CD4-positive, alpha-beta T cell (primary cell): ENCODE measurements around the gene XPO5. TPM values are rescaled to one million over a fixed set of nuclear protein-coding genes. Genes with fewer than 3 reads are reported as not detected.

Experiments
- ATAC-seq: fragments of 200-7000 bp; cut with Tn5 transposase; one replicate; pipeline ENCODE4 v1.10.0; 2022; ENCODE audit warnings: mild to moderate bottlenecking; ENCODE audit not compliant: poor library complexity
- CTCF ChIA-PET: fragments of 350-600 bp; sonication (Branson Sonifier 250); formaldehyde crosslinking; loops from one replicate; lab custom pipeline; 2021; ENCODE audit warnings: antibody characterized with exemption, inconsistent platforms; lab: Charles Lee
- POLR2A ChIA-PET: fragments of 350-600 bp; sonication (Branson Sonifier 250); formaldehyde crosslinking; loops from one replicate; lab custom pipeline; 2021; ENCODE audit warnings: antibody characterized with exemption, inconsistent platforms; lab: Charles Lee
- DNase-seq, 14 experiments: peaks; one replicate each; pipeline ENCODE4 v3.0.0-alpha.2; 2013 to 2020; ENCODE audit warnings: mixed read lengths in 2 of 14
- H3K27ac ChIP-seq, 2 donors: one replicate each; pipeline versions ENCODE4 v1.5.1 to v1.7.0; 2013; ENCODE audit warnings: low read length in 2 of 2, low read depth in 1 of 2, mild to moderate bottlenecking in 1 of 2
- H3K27me3 ChIP-seq, 2 experiments: 1 replicate in 1 of 2; 2 replicates in 1 of 2; pipeline versions ENCODE4 v1.6.1 to v1.7.0; 2013; ENCODE audit warnings: low read length in 2 of 2, control low read depth in 1 of 2, mild to moderate bottlenecking in 1 of 2, moderate library complexity in 1 of 2; ENCODE audit not compliant: insufficient read depth in 2 of 2, control insufficient read depth in 1 of 2
- H3K36me3 ChIP-seq: one replicate; pipeline ENCODE4 v1.6.1; 2013; ENCODE audit warnings: low read length, control low read depth; ENCODE audit not compliant: insufficient read depth
- H3K4me1 ChIP-seq: one replicate; pipeline ENCODE4 v1.6.1; 2013; ENCODE audit warnings: low read length, control low read depth; ENCODE audit not compliant: insufficient read depth
- H3K4me3 ChIP-seq: one replicate; pipeline ENCODE4 v1.5.1; 2013; ENCODE audit warnings: mild to moderate bottlenecking, low read length, moderate library complexity
- H3K9me3 ChIP-seq, 2 experiments: 1 replicate in 1 of 2; 2 replicates in 1 of 2; pipeline versions ENCODE4 v1.6.1 to v1.7.0; 2013; ENCODE audit warnings: low read length in 2 of 2, mild to moderate bottlenecking in 2 of 2, control low read depth in 1 of 2, moderate library complexity in 1 of 2; ENCODE audit not compliant: control insufficient read depth in 1 of 2, insufficient read depth in 1 of 2
- H3K27ac Mint-ChIP-seq: one replicate; pipeline ENCODE4 v1.8.0; 2020; ENCODE audit warnings: mixed read lengths
- H3K27me3 Mint-ChIP-seq: one replicate; pipeline ENCODE4 v1.8.0; 2021; ENCODE audit warnings: mixed read lengths
- H3K36me3 Mint-ChIP-seq: one replicate; pipeline ENCODE4 v1.8.0; 2021; ENCODE audit warnings: low read depth, mixed read lengths
- H3K4me1 Mint-ChIP-seq: one replicate; pipeline ENCODE4 v1.8.0; 2021; ENCODE audit warnings: low read depth, mixed read lengths
- H3K4me3 Mint-ChIP-seq: one replicate; pipeline ENCODE4 v1.8.0; 2020; ENCODE audit warnings: mild to moderate bottlenecking, mixed read lengths
- H3K9me3 Mint-ChIP-seq: one replicate; pipeline ENCODE4 v1.8.0; 2020; ENCODE audit warnings: mixed read lengths
- CTCF ChIP-seq: fragments of 200-600 bp; IDR thresholded peaks from one replicate; pipeline ENCODE4 v1.8.0; 2022; ENCODE audit warnings: antibody characterized with exemption, mild to moderate bottlenecking
- intact Hi-C, 2 experiments: fragments of 100-400 bp; cut with DNase I in 1 of 2; cut with micrococcal nuclease in 1 of 2; formaldehyde crosslinking; loops; one replicate each; pipeline versions ENCODE4 v1.15.1 to v1.9.0; 2023 to 2025; cut with DNase I, micrococcal nuclease
- total RNA-seq, 174 experiments: library from RNA in 2 of 174; stranded (reverse) in 2 of 174; gene quantifications; one replicate each; pipeline ENCODE4 v1.2.3 and lab custom pipeline; 2021 to 2026

XPO5 gene
- total RNA-seq, 2 experiments from 2014 or later: 26.8 to 31.2 TPM

- Histone ChIP-seq H3K36me3 (no peaks in the 10 kb centered on the region), H3K4me1 (peaks cover 26% of the 10 kb centered on the region), H3K27ac (no peak overlapping the region), H3K4me3 (no peak overlapping the region), H3K27me3 (no peaks in the 10 kb centered on the region), H3K9me3 (no peaks in the 10 kb centered on the region)
- intact Hi-C loops: loop anchor here in 1 of 2 experiments (5.0 kb wide), 3 partner anchors 42 to 293 kb away; partner anchors contain the start of genes CUL9, POLR1C and YIPF3
- ChIA-PET POLR2A (no interaction called here), CTCF (no interaction called here)
- DNase-seq (no peak), ATAC-seq (no peak)
- Mint-ChIP-seq H3K9me3 (no peaks in the 10 kb centered on the region), H3K27ac (no peak overlapping the region), H3K4me3 (peak overlapping the region; percentile 42), H3K36me3 (peaks cover 4% of the 10 kb centered on the region), H3K4me1 (peaks cover 37% of the 10 kb centered on the region), H3K27me3 (no peaks in the 10 kb centered on the region)
- no peak for TF ChIP-seq CTCF
These were observed 100.3 kb downstream of the XPO5 start for GRCh38 chr6:43475516-43475915.

GRCh38 chr6:43472515-43472914 lies 103.3 kb downstream of the XPO5 start:
- Histone ChIP-seq H3K4me3 (no peak overlapping the region), H3K36me3 (no peaks in the 10 kb centered on the region), H3K4me1 (peaks cover 7% of the 10 kb centered on the region), H3K27ac (no peak overlapping the region), H3K27me3 (peaks cover 7 to 11% of the 10 kb centered on the region in 2 experiments), H3K9me3 (no peaks in the 10 kb centered on the region)
- Mint-ChIP-seq H3K4me1 (peaks cover 11% of the 10 kb centered on the region), H3K4me3 (no peak overlapping the region), H3K36me3 (no peaks in the 10 kb centered on the region), H3K27me3 (peaks cover 20% of the 10 kb centered on the region), H3K9me3 (no peaks in the 10 kb centered on the region), H3K27ac (no peak overlapping the region)
- no peak for TF ChIP-seq CTCF
- intact Hi-C loops: no loop called here
- CTCF ChIA-PET: interaction anchor here (0.6 kb wide), 1 partner anchor 63 kb away, joined by 3 read pairs; no protein-coding TSS in a partner anchor
- POLR2A ChIA-PET: no interaction called here
- ATAC-seq (no peak), DNase-seq (no peak)

Other genes with a start within 250 kb of the XPO5 start
- gene ZNF318, start 206.4 kb downstream of the XPO5 start, total RNA-seq: 10 to 100 TPM; 20.4 TPM
- gene ABCC10, start 148.5 kb downstream of the XPO5 start, total RNA-seq: 10 to 100 TPM; 35.7 to 38.5 TPM
- gene DLK2, start 120.5 kb downstream of the XPO5 start, total RNA-seq: under 1 TPM; 0.19 to 0.36 TPM
- gene TJAP1, start 98.5 kb downstream of the XPO5 start, total RNA-seq: 10 to 100 TPM; 23.6 to 24.4 TPM
- gene LRRC73, start 65.7 kb downstream of the XPO5 start, total RNA-seq: under 1 TPM; 0.45 to 0.52 TPM
- gene YIPF3, start 59.1 kb downstream of the XPO5 start, total RNA-seq: 10 to 100 TPM; 36.5 to 37.9 TPM
- 10 to 100 TPM; 46.6 to 47.8 TPM for gene POLR1C, start 58.9 kb downstream of the XPO5 start, total RNA-seq
- gene POLH, start 147 bp upstream of the XPO5 start, total RNA-seq: 1 to 10 TPM; 4.2 to 4.4 TPM
- gene GTPBP2, start 53.2 kb upstream of the XPO5 start, total RNA-seq: 10 to 100 TPM; 31.5 to 33.9 TPM
- 10 to 100 TPM; 36.6 to 39.2 TPM for gene MAD2L1BP, start 59.8 kb upstream of the XPO5 start, total RNA-seq
- gene RSPH9, start 69.0 kb upstream of the XPO5 start, total RNA-seq: not detected
- 10 to 100 TPM; 26.1 to 27.7 TPM for gene MRPS18A, start 111.8 kb upstream of the XPO5 start, total RNA-seq
- 1 to 10 TPM; 3.5 to 3.7 TPM for gene VEGFA, start 194.2 kb upstream of the XPO5 start, total RNA-seq